ENCODE measurements around the gene RBKS. TPM values are rescaled to one million over a fixed set of nuclear protein-coding genes. Genes with fewer than 3 reads are reported as not detected.
"Not testable (repeated sequence)": the region's sequence is repeated elsewhere in the genome, so short reads cannot be mapped to it uniquely, and the experiment has no call there.

The RBKS gene
- total RNA-seq, 4 donors from 2014 or later = 1.5 to 15.2 (median 15.1) TPM; not detected in 1

DNA sequence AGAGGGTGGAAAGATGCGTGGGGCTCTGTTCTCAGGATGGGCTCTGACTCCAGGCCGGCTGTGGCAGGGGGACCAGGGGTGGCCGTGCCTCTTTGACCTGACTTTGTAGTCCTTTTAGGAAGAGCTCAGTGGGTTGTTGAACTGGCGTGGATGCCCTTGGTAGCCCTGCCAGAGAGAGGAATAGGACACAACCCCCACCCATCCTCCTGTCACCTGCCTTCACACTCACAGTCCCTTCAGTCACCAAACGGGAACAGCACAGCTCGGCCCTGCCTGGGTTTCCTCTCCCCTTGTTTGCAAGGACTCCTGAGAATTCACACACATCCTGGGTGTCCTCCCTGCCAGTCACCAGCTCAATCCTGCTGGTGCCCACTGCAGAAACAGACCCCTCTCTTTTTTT lies 138.8 kb downstream of the RBKS start:
- Histone ChIP-seq H3K27ac (no peak overlapping the region), H3K36me3 (no peaks in the 10 kb centered on the region), H3K27me3 (no peaks in the 10 kb centered on the region), H3K4me3 (no peak overlapping the region), H3K9me3 (no peaks in the 10 kb centered on the region), H3K4me1 (no peaks in the 10 kb centered on the region)
- in situ Hi-C loops (cut with MboI; ENCODE audit: low pct_ligation_motif_present in 1 of 4, low pct_unique_long_range_greater_than_20kb in 1 of 4, low sequenced_read_pairs in 3 of 4) = loop anchor here in 2 of 4 donors (25.0 kb wide), 1 partner anchor 661 kb away; no protein-coding TSS in a partner anchor
- intact Hi-C loops (cut with DNase I; ENCODE audit: low total_unique reads) = no loop called here
- no peak for TF ChIP-seq POLR2AphosphoS5 (IDR thresholded peaks at IDR 0.05)
- no peak for DNase-seq
- 82% methylated on average over 6 of the region's 6 CpGs; no CpG with 5 or more reads in 1 of the 2 donors for WGBS, 2 donors (ENCODE audit: low coverage in 1 of 2)

GRCh38 chr2:27748803-27749554 lies 141.2 kb downstream of the RBKS start:
- H3K27me3 ChIP-seq; H3K4me1 ChIP-seq; H3K27ac ChIP-seq; H3K36me3 ChIP-seq; intact Hi-C loops (cut with DNase I; ENCODE audit: low total_unique reads); H3K4me3 ChIP-seq; H3K9me3 ChIP-seq; DNase-seq: not testable (repeated sequence)
- in situ Hi-C loops (cut with MboI; ENCODE audit: low pct_ligation_motif_present in 1 of 4, low pct_unique_long_range_greater_than_20kb in 1 of 4, low sequenced_read_pairs in 3 of 4) = loop anchor here in 2 of 4 donors (25.0 kb wide), 2 partner anchors 688 to 713 kb away; no protein-coding TSS in a partner anchor
- 84 to 90% methylated on average over 2 of the region's 2 CpGs for WGBS, 2 donors (ENCODE audit: low coverage in 1 of 2)

DNA sequence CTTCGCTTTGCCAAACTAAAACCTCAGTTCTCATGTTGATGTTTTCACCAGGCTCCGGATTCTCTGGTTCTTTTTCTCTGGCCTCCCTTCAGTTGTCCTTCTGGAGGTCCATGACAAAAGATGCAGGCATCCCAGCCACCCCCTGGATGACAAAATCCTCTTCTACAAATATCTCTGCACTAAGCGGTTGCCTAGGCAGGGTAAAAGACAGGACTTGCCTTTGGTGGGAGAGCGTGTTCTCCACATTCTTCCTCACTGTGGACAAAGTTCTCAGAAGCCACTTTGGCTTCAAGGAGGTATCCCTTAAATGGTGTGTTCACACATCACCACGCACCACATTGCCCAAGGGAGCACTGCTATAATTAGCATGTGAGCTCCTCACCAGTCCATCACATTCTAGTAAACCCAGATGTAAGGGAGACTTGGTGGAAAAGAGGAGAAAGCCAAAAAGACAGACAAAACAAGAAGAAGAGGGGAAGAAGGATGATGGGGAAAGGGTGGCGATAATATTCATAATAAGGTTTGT lies 142.3 kb downstream of the RBKS start:
- WGBS, 2 donors (ENCODE audit: low coverage in 1 of 2) = 31 to 82% methylated on average over 2 to 6 of the region's 6 CpGs
- no peak for DNase-seq
- Histone ChIP-seq H3K27ac (no peak overlapping the region), H3K4me3 (no peak overlapping the region), H3K4me1 (no peaks in the 10 kb centered on the region), H3K9me3 (no peaks in the 10 kb centered on the region), H3K36me3 (no peaks in the 10 kb centered on the region), H3K27me3 (no peaks in the 10 kb centered on the region)
- intact Hi-C loops (cut with DNase I; ENCODE audit: low total_unique reads) (no loop called here), in situ Hi-C loops (cut with MboI; ENCODE audit: low pct_ligation_motif_present in 1 of 4, low pct_unique_long_range_greater_than_20kb in 1 of 4, low sequenced_read_pairs in 3 of 4) (loop anchor here in 2 of 4 donors (25.0 kb wide), 2 partner anchors 689 to 714 kb away; no protein-coding TSS in a partner anchor)
- no peak for TF ChIP-seq POLR2A (IDR thresholded peaks at IDR 0.05)
- no peak for TF ChIP-seq POLR2AphosphoS5 (IDR thresholded peaks at IDR 0.05)
- no peak for TF ChIP-seq EP300 (IDR thresholded peaks at IDR 0.05; ENCODE audit: low read depth)
- TF ChIP-seq CTCF (IDR thresholded peaks at IDR 0.05) = no peak

- Histone ChIP-seq H3K36me3 (no peaks in the 10 kb centered on the region), H3K4me3 (no peak overlapping the region), H3K27ac (no peak overlapping the region), H3K9me3 (no peaks in the 10 kb centered on the region), H3K27me3 (no peaks in the 10 kb centered on the region), H3K4me1 (no peaks in the 10 kb centered on the region)
- no peak for DNase-seq
- 73 to 76% methylated on average over 1 to 2 of the region's 2 CpGs for WGBS, 2 donors (ENCODE audit: low coverage in 1 of 2)
- intact Hi-C loops (cut with DNase I; ENCODE audit: low total_unique reads) = no loop called here
- TF ChIP-seq POLR2AphosphoS5 (IDR thresholded peaks at IDR 0.05) (no peak), EP300 (IDR thresholded peaks at IDR 0.05; ENCODE audit: low read depth) (no peak), CTCF (IDR thresholded peaks at IDR 0.05) (no peak), POLR2A (IDR thresholded peaks at IDR 0.05) (no peak)
- in situ Hi-C loops (cut with MboI; ENCODE audit: low pct_ligation_motif_present in 1 of 4, low pct_unique_long_range_greater_than_20kb in 1 of 4, low sequenced_read_pairs in 3 of 4) = loop anchor here in 2 of 4 donors (25.0 kb wide), 2 partner anchors 691 to 716 kb away; no protein-coding TSS in a partner anchor
These were observed 143.9 kb downstream of the RBKS start for GRCh38 chr2:27746325-27746724.

DNA sequence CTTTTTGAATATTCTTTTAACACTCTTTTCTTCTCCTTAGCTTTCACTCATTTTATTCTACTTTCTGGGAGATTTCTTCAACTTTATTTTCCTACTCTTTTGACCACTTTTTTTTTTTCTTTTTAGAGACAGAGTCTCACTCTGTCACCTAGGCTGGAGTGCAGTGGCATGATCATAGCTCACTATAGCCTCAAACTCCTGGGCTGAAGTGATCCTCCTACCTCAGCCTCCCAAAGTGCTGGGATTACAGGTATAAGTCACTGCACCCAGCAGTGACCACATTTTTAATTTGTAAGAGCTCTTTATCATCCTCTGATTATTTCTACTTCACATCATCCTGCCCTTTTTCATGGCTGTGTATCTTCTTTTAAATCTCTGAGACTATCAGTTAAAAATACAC lies 144.7 kb downstream of the RBKS start:
- H3K36me3 ChIP-seq; H3K4me1 ChIP-seq; H3K27ac ChIP-seq; DNase-seq; H3K4me3 ChIP-seq; H3K27me3 ChIP-seq; H3K9me3 ChIP-seq; intact Hi-C loops (cut with DNase I; ENCODE audit: low total_unique reads): not testable (repeated sequence)
- in situ Hi-C loops (cut with MboI; ENCODE audit: low pct_ligation_motif_present in 1 of 4, low pct_unique_long_range_greater_than_20kb in 1 of 4, low sequenced_read_pairs in 3 of 4) = loop anchor here in 2 of 4 donors (25.0 kb wide), 2 partner anchors 692 to 717 kb away; no protein-coding TSS in a partner anchor
